H1 (cell line): ENCODE measurements around the gene TTYH2. TPM values are rescaled to one million over a fixed set of nuclear protein-coding genes. Genes with fewer than 3 reads are reported as not detected.

Experiments
- CTCF ChIA-PET: fragments of 300-600 bp; sonication (Branson Sonifier 250); formaldehyde crosslinking; loops from one replicate; lab custom pipeline; 2021; ENCODE audit not compliant: partially characterized antibody; lab: Charles Lee
- POLR2A ChIA-PET: fragments of 300-600 bp; sonication (Branson Sonifier 250); formaldehyde crosslinking; loops from one replicate; lab custom pipeline; 2021; ENCODE audit warnings: inconsistent platforms; ENCODE audit not compliant: partially characterized antibody; lab: Charles Lee
- DNase-seq, 2 experiments: peaks; one replicate each; pipeline versions ENCODE4 v3.0.0 to v3.0.0-alpha.2; 2010 to 2022; ENCODE audit warnings: low spot score in 2 of 2, low read depth in 1 of 2, mixed read lengths in 1 of 2
- FAIRE-seq: peaks from 2 replicates; lab custom pipeline; 2011; peaks lifted over from hg19 to GRCh38; lab: Jason Lieb, UNC
- H2AFZ ChIP-seq: 2 replicates; pipeline ENCODE4 v1.8.1; 2012; ENCODE audit warnings: low read length, inconsistent platforms
- H2AK5ac ChIP-seq: 2 replicates; pipeline ENCODE4 v1.6.1; 2013; ENCODE audit warnings: low read depth, low read length
- H2BK120ac ChIP-seq: replicated peaks from 2 replicates; pipeline ENCODE3; 2013; ENCODE audit warnings: low read depth, low read length, inconsistent platforms
- H2BK12ac ChIP-seq: 2 replicates; pipeline ENCODE4 v1.6.1; 2013; ENCODE audit warnings: low read depth, low read length
- H2BK15ac ChIP-seq: 2 replicates; pipeline ENCODE4 v1.6.1; 2013; ENCODE audit warnings: low read length
- H2BK20ac ChIP-seq: 2 replicates; pipeline ENCODE4 v1.6.1; 2013; ENCODE audit warnings: low read length
- H2BK5ac ChIP-seq: 2 replicates; pipeline ENCODE4 v1.6.1; 2013; ENCODE audit warnings: low read depth, low read length
- H3K14ac ChIP-seq: 2 replicates; pipeline ENCODE4 v1.6.1; 2013; ENCODE audit warnings: inconsistent platforms; ENCODE audit not compliant: insufficient read length
- H3K18ac ChIP-seq: 2 replicates; pipeline ENCODE4 v1.6.1; 2013; ENCODE audit warnings: low read length; ENCODE audit errors: extremely low read depth
- H3K23ac ChIP-seq: 2 replicates; pipeline ENCODE4 v1.6.1; 2013; ENCODE audit warnings: inconsistent platforms; ENCODE audit not compliant: insufficient read length
- H3K23me2 ChIP-seq: 2 replicates; pipeline ENCODE4 v1.6.1; 2013; ENCODE audit warnings: low read depth, low read length
- H3K27ac ChIP-seq: 2 replicates; pipeline ENCODE4 v1.6.1; 2011; ENCODE audit warnings: low read depth, low read length, inconsistent platforms
- H3K27me3 ChIP-seq, 4 experiments: replicated peaks in 1 of 4; 1 replicate in 1 of 4; 2 replicates in 3 of 4; pipeline versions ENCODE4 v1.6.1 to v1.8.1; 2011 to 2013; ENCODE audit warnings: low read length in 3 of 4, mild to moderate bottlenecking in 3 of 4, inconsistent platforms in 2 of 4, mixed read lengths in 2 of 4, moderate library complexity in 1 of 4; ENCODE audit not compliant: control insufficient read depth in 3 of 4, insufficient read depth in 3 of 4; ENCODE audit errors: extremely low read depth in 1 of 4
- H3K36me3 ChIP-seq, 4 experiments: 2 replicates each; pipeline versions ENCODE4 v1.6.1 to v1.8.1; 2011 to 2013; ENCODE audit warnings: mild to moderate bottlenecking in 4 of 4, low read length in 3 of 4, moderate library complexity in 2 of 4, control low read depth in 1 of 4, inconsistent platforms in 1 of 4; ENCODE audit not compliant: insufficient read depth in 4 of 4, control insufficient read depth in 2 of 4
- H3K4ac ChIP-seq: replicated peaks from 2 replicates; pipeline ENCODE3; 2013; ENCODE audit warnings: low read length, low read depth, mixed read lengths, inconsistent platforms; ENCODE audit not compliant: insufficient read length
- H3K4me1 ChIP-seq, 4 experiments: replicated peaks in 1 of 4; 1 replicate in 1 of 4; 2 replicates in 3 of 4; pipeline versions ENCODE4 v1.6.1 to v1.8.1; 2011 to 2013; ENCODE audit warnings: low read length in 3 of 4, inconsistent platforms in 2 of 4, mixed read lengths in 1 of 4; ENCODE audit not compliant: insufficient read depth in 4 of 4, control insufficient read depth in 3 of 4
- H3K4me2 ChIP-seq, 2 experiments: 2 replicates each; pipeline versions ENCODE4 v1.6.1 to v1.8.1; 2011 to 2013; ENCODE audit warnings: low read depth in 2 of 2, low read length in 2 of 2, control low read depth in 1 of 2, inconsistent platforms in 1 of 2, mild to moderate bottlenecking in 1 of 2; ENCODE audit not compliant: insufficient read depth in 1 of 2
- H3K4me3 ChIP-seq, 4 experiments: fragments of 200-600, 300-600 bp in 1 of 4; sonication (generic), shearing (Covaris generic), sonication (Bioruptor Twin) in 1 of 4; 2 replicates each; pipeline versions ENCODE4 v1.5.1 to v1.8.1; 2011 to 2016; ENCODE audit warnings: low read length in 4 of 4, low read depth in 3 of 4, control low read depth in 2 of 4, inconsistent platforms in 2 of 4, mild to moderate bottlenecking in 2 of 4, mixed read lengths in 1 of 4, moderate library complexity in 1 of 4; ENCODE audit not compliant: insufficient read depth in 2 of 4; ENCODE audit errors: extremely low read depth in 1 of 4
- H3K56ac ChIP-seq: replicated peaks from 2 replicates; pipeline ENCODE3; 2013; ENCODE audit warnings: low read depth, mild to moderate bottlenecking, mixed read lengths, low read length, inconsistent platforms; ENCODE audit not compliant: insufficient read length
- H3K79me1 ChIP-seq: 2 replicates; pipeline ENCODE4 v1.6.1; 2013; ENCODE audit warnings: low read depth, low read length, control low read depth
- H3K79me2 ChIP-seq, 2 experiments: 2 replicates each; pipeline versions ENCODE4 v1.6.1 to v1.8.1; 2012 to 2013; ENCODE audit warnings: low read length in 2 of 2, mild to moderate bottlenecking in 2 of 2, inconsistent platforms in 1 of 2; ENCODE audit not compliant: insufficient read depth in 2 of 2, control insufficient read depth in 1 of 2
- H3K9ac ChIP-seq, 4 experiments: replicated peaks in 1 of 4; 1 replicate in 1 of 4; 2 replicates in 3 of 4; pipeline versions ENCODE4 v1.6.1 to v1.8.1; 2011 to 2013; ENCODE audit warnings: low read depth in 3 of 4, low read length in 3 of 4, control low read depth in 2 of 4, mild to moderate bottlenecking in 2 of 4, moderate library complexity in 2 of 4, inconsistent platforms in 1 of 4; ENCODE audit errors: extremely low read depth in 1 of 4
- H3K9me3 ChIP-seq, 2 experiments: 2 replicates each; pipeline versions ENCODE4 v1.6.1 to v1.8.1; 2012 to 2013; ENCODE audit warnings: mild to moderate bottlenecking in 2 of 2, moderate library complexity in 2 of 2, control low read depth in 1 of 2, inconsistent platforms in 1 of 2, low read depth in 1 of 2, low read length in 1 of 2, mixed read lengths in 1 of 2; ENCODE audit not compliant: insufficient read depth in 2 of 2
- H4K20me1 ChIP-seq, 2 experiments: replicated peaks in 1 of 2; 2 replicates each; pipeline versions ENCODE3 to v1.8.1; 2011 to 2013; ENCODE audit warnings: inconsistent platforms in 2 of 2, low read length in 2 of 2, mild to moderate bottlenecking in 1 of 2; ENCODE audit not compliant: insufficient read depth in 2 of 2, control insufficient read depth in 1 of 2
- H4K5ac ChIP-seq: 2 replicates; pipeline ENCODE4 v1.6.1; 2013; ENCODE audit warnings: low read length, low read depth, mixed read lengths, inconsistent platforms; ENCODE audit not compliant: insufficient read length
- H4K8ac ChIP-seq: 2 replicates; pipeline ENCODE4 v1.8.0; 2013; ENCODE audit warnings: mild to moderate bottlenecking, moderate library complexity, low read length, inconsistent platforms; ENCODE audit not compliant: insufficient read depth; ENCODE audit errors: extremely low read depth
- H4K91ac ChIP-seq: replicated peaks from 2 replicates; pipeline ENCODE3; 2013; ENCODE audit warnings: low read length, mixed read lengths, inconsistent platforms; ENCODE audit not compliant: insufficient read length
- ASH2L ChIP-seq: fragments of 200-600, 300-600 bp; sonication (generic); IDR thresholded peaks from one replicate; pipeline ENCODE4 v1.7.1; 2017; ENCODE audit warnings: low read length
- ATF2 ChIP-seq: IDR thresholded peaks from 2 replicates; pipeline ENCODE4 v1.6.1; 2012; ENCODE audit warnings: low read length, inconsistent platforms
- BRCA1 ChIP-seq: IDR thresholded peaks from 2 replicates; pipeline ENCODE4 v1.6.1; 2012; ENCODE audit warnings: low read depth, low read length, improper control_type of control experiment
- CBX8 ChIP-seq: fragments of 300-800, 300-1000 bp; sonication (generic); IDR thresholded peaks from 2 replicates; pipeline ENCODE4 v1.7.1; 2016; ENCODE audit warnings: low read depth, low read length, borderline replicate concordance
- CREB1 ChIP-seq: IDR thresholded peaks from 2 replicates; pipeline ENCODE4 v1.6.1; 2012; ENCODE audit warnings: inconsistent platforms
- E2F6 ChIP-seq: IDR thresholded peaks from 2 replicates; pipeline ENCODE4 v1.6.1; 2012; ENCODE audit warnings: inconsistent platforms
- EP300 ChIP-seq, 2 experiments: IDR thresholded peaks; 1 replicate in 1 of 2; 2 replicates in 1 of 2; pipeline ENCODE4 v1.6.1; 2011 to 2012; ENCODE audit warnings: low read depth in 2 of 2, low read length in 2 of 2, mild to moderate bottlenecking in 2 of 2, borderline replicate concordance in 1 of 2, inconsistent platforms in 1 of 2, moderate library complexity in 1 of 2
- GABPA ChIP-seq: IDR thresholded peaks from 2 replicates; pipeline ENCODE4 v1.6.1; 2011; ENCODE audit warnings: mild to moderate bottlenecking, low read length, moderate library complexity, borderline replicate concordance; ENCODE audit not compliant: insufficient read depth
- JUN ChIP-seq: IDR thresholded peaks from 2 replicates; pipeline ENCODE4 v1.6.1; 2011; ENCODE audit warnings: low read depth, mild to moderate bottlenecking, improper control_type of control experiment, low read length
- JUND ChIP-seq: IDR thresholded peaks from 2 replicates; pipeline ENCODE4 v1.6.1; 2011; ENCODE audit warnings: mild to moderate bottlenecking, improper control_type of control experiment, low read length
- KDM5A ChIP-seq: fragments of 200-600 bp; IDR thresholded peaks from 2 replicates; pipeline ENCODE4 v1.7.1; 2012; ENCODE audit warnings: mild to moderate bottlenecking, low read length, inconsistent platforms, mixed read lengths
- RBBP5 ChIP-seq: IDR thresholded peaks from 2 replicates; pipeline ENCODE4 v1.7.1; 2012; ENCODE audit warnings: low read depth, mild to moderate bottlenecking, inconsistent platforms, low read length, moderate library complexity, borderline replicate concordance
- WGBS, 2 experiments: shearing (Covaris generic) in 1 of 2; methylation state at CpG; one replicate each; pipeline versions ENCODE4 v1.1.6 to v1.1.7; 2013 to 2015; ENCODE audit warnings: low lambda C conversion rate in 2 of 2, mixed read lengths in 2 of 2, inconsistent platforms in 1 of 2, low coverage in 1 of 2, missing lambda C conversion rate in 1 of 2; ENCODE audit not compliant: insufficient replicate concordance in 2 of 2, insufficient coverage in 1 of 2, insufficient read length in 1 of 2; ENCODE audit errors: extremely low coverage in 1 of 2, missing lambda C conversion rate in 1 of 2; 5-methylcytosine and 5-hydroxymethylcytosine counted together
- polyA plus RNA-seq, 7 experiments: library from polyadenylated mRNA; depleted of rRNA in 3 of 7; stranded (reverse) in 5 of 7; unstranded in 2 of 7; fragments of >200 nt in 5 of 7; fragments of 200-250 nt in 2 of 7; gene quantifications; 1 replicate in 5 of 7; 2 replicates in 1 of 7; 4 replicates in 1 of 7; pipeline versions ENCODE4 v1.2.1 to v1.2.3, GENCODE V29; 2011 to 2013; ENCODE audit warnings: missing spikeins in 2 of 7, mixed read lengths in 2 of 7
- total RNA-seq: library from RNA; stranded (reverse); fragmentation: NEBNext Ultra II Directional; extraction: Animal tissue kit (Norgen Biotek cat#: 25700); gene quantifications from 2 replicates; pipeline ENCODE4 v1.2.1, GENCODE V29; 2021

Gene TTYH2
- total and polyA plus RNA-seq, 2 of the 8 experiments (the other 6 are each of a cell fraction or from before 2014, with no cell fraction given) = 3.2 to 9.2 TPM

- Histone ChIP-seq H2AFZ (no peak overlapping the region), H2AK5ac (no peak overlapping the region), H3K18ac (no peak overlapping the region), H3K9ac (no peak overlapping the region), H3K9me3 (no peaks in the 10 kb centered on the region), H4K8ac (no peak overlapping the region), H3K14ac (no peak overlapping the region), H2BK5ac (no peak overlapping the region), H2BK120ac (no peak overlapping the region), H3K27ac (no peak overlapping the region), H3K4ac (no peak overlapping the region), H2BK12ac (no peak overlapping the region), H2BK20ac (no peak overlapping the region), H3K4me3 (no peak overlapping the region), H3K4me2 (no peak overlapping the region), H3K36me3 (no peaks in the 10 kb centered on the region), H3K79me1 (no peaks in the 10 kb centered on the region), H3K4me1 (no peaks in the 10 kb centered on the region; a peak in 1 of 7 replicates), H3K23ac (no peak overlapping the region), H4K5ac (no peak overlapping the region), H3K79me2 (no peaks in the 10 kb centered on the region), H3K56ac (no peak overlapping the region), H3K27me3 (no peaks in the 10 kb centered on the region), H4K20me1 (peaks cover 0 to 1% of the 10 kb centered on the region in 2 experiments), H4K91ac (no peak overlapping the region), H3K23me2 (no peaks in the 10 kb centered on the region), H2BK15ac (no peak overlapping the region)
- 95% methylated on average over 13 of the region's 13 CpGs; no CpG with 5 or more reads in 1 of the 2 experiments for WGBS, 2 experiments
- DNase-seq = no peak
- CTCF ChIA-PET = interaction anchor here (0.7 to 2.1 kb wide), 4 partner anchors 9 to 137 kb away, joined by 3 to 6 read pairs (median 4); partner anchors contain the start of gene TTYH2
- FAIRE-seq = no peak
- POLR2A ChIA-PET = interaction anchor here (0.6 to 4.0 kb wide), 3 partner anchors 11 to 1165 kb away, joined by 4 to 19 read pairs (median 13); partner anchors contain the start of gene RPL38
- TF ChIP-seq EP300 (IDR thresholded peaks at IDR 0.05; ENCODE audit: borderline replicate concordance in 1 of 2, low read depth in 2 of 2, low read length in 2 of 2) (no peak), JUND (no peak), KDM5A (no peak), BRCA1 (no peak), RBBP5 (no peak), CBX8 (no peak), CREB1 (no peak), JUN (no peak), GABPA (no peak), ATF2 (no peak), ASH2L (no peak), E2F6 (no peak)
These were observed 9.0 kb downstream of the TTYH2 start for GRCh38 chr17:74222399-74222798.
